Cardiac fibroblast (primary cell): ENCODE results near the gene ADD1.

Source experiments
- DNase-seq, 2 donors: peaks; one replicate each; pipeline versions ENCODE4 v3.0.0 to v3.0.0-alpha.2; 2010; ENCODE audit warnings: low read depth in 2 of 2
- H3K4me3 ChIP-seq, 2 donors: replicated peaks in 1 of 2; 1 replicate in 1 of 2; 2 replicates in 1 of 2; pipeline ENCODE4 v1.5.1; 2011; ENCODE audit warnings: low read depth in 2 of 2, low read length in 2 of 2, mild to moderate bottlenecking in 2 of 2, moderate library complexity in 1 of 2
- CTCF ChIP-seq: IDR thresholded peaks from one replicate; pipeline ENCODE4 v1.5.1; 2011; ENCODE audit warnings: low read depth, mild to moderate bottlenecking, low read length, inconsistent platforms

Gene ADD1

GRCh38 chr4:2829321-2829932, 14.2 kb upstream of the ADD1 start:
- no peak overlapping the region for H3K4me3 ChIP-seq
- no peak for DNase-seq
- TF ChIP-seq CTCF: no peak

GRCh38 chr4:2829933-2830451, 13.7 kb upstream of the ADD1 start:
- no peak for TF ChIP-seq CTCF
- DNase-seq: no peak
- H3K4me3 ChIP-seq: no peak overlapping the region

- no peak overlapping the region for H3K4me3 ChIP-seq
- TF ChIP-seq CTCF: no peak
- DNase-seq: no peak
Measured at GRCh38 chr4:2830632-2831610, 12.7 kb upstream of the ADD1 start.

GRCh38 chr4:2831611-2832308, 11.9 kb upstream of the ADD1 start:
- DNase-seq: no peak
- no peak for TF ChIP-seq CTCF
- no peak overlapping the region for H3K4me3 ChIP-seq

GRCh38 chr4:2832309-2832980, 11.2 kb upstream of the ADD1 start:
- no peak overlapping the region for H3K4me3 ChIP-seq
- DNase-seq: no peak
- no peak for TF ChIP-seq CTCF

- no peak for TF ChIP-seq CTCF
- H3K4me3 ChIP-seq: no peak overlapping the region
- DNase-seq: no peak
Measured at GRCh38 chr4:2832981-2833670, 10.5 kb upstream of the ADD1 start.
